Heart left ventricle (tissue), 13 donors: ENCODE measurements around the gene DGAT2.

Source experiments
- POLR2A ChIP-seq, 2 donors: fragments of 450-650 bp; IDR thresholded peaks; one replicate each; pipeline ENCODE4 v1.6.1; 2017; ENCODE audit warnings: antibody characterized with exemption in 2 of 2, mild to moderate bottlenecking in 2 of 2, moderate library complexity in 2 of 2
- TF ChIP-seq, protein P1 (sequence below), 12 donors: fragments of 200-600 bp; sonication (generic) in 4 of 12; IDR thresholded peaks; one replicate each; pipeline versions ENCODE4 v1.5.0 to v1.8.0; 2018 to 2022; ENCODE audit warnings: antibody characterized with exemption in 12 of 12, mild to moderate bottlenecking in 5 of 12
- donor health status: ischemic (EF 13 %, LVEDD 7.1; RV severe dilation, severe dysfunction).
- donor health status: DM: no; HTN: yes; CAD: no.
- donor health status: DM: no; HTN: no; CAD: no.
- donor health status: ischemic (EF 25% LVEDD 6.9; RV normal size, moderate dysfunction).
- donor health status: ischemic (EF 25% LVEDD 5.7; RV mildly dilated, moderate dysfunction).
- donor health status: ischemic (EF 35%, LVEDD 5.7; RV mildly dilated, moderate dysfunction).
- donor health status: nonischemic (EF 11% LVEDD 7.7; RV severe dilation, severe dysfunction).
- donor health status: DM: yes; HTN: yes; CAD: no.
- donor health status: PGD.
- donor health status: ischemic (EF 29% LVEDD 5.4; RV normal size, mild dysfunction).
- donor health status: nonischemic (EF 23%, LVEDD 6.1; RV moderate dilation, normal function).

DNA sequence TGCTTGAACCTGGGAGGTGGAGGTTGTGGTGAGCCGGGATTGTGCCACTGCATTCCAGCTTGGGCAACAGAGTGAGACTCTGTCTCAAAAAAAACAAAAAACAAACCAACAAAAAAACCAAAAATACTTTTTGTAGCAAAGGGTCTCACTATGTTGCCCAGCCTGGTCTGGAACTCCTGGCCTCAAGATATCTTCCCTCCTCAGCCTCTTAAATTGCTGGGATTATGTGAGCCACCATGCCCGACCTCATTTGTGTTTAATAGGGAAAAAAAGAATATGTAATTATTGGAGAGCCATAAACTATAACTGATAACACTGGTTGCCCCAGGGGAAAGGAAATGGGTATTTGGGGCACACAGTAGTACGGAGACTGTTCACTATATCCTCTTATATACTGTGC lies 66.2 kb downstream of the DGAT2 start:
- TF ChIP-seq, protein P1, sequence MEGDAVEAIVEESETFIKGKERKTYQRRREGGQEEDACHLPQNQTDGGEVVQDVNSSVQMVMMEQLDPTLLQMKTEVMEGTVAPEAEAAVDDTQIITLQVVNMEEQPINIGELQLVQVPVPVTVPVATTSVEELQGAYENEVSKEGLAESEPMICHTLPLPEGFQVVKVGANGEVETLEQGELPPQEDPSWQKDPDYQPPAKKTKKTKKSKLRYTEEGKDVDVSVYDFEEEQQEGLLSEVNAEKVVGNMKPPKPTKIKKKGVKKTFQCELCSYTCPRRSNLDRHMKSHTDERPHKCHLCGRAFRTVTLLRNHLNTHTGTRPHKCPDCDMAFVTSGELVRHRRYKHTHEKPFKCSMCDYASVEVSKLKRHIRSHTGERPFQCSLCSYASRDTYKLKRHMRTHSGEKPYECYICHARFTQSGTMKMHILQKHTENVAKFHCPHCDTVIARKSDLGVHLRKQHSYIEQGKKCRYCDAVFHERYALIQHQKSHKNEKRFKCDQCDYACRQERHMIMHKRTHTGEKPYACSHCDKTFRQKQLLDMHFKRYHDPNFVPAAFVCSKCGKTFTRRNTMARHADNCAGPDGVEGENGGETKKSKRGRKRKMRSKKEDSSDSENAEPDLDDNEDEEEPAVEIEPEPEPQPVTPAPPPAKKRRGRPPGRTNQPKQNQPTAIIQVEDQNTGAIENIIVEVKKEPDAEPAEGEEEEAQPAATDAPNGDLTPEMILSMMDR (IDR thresholded peaks at IDR 0.05): no peak
- TF ChIP-seq POLR2A (IDR thresholded peaks at IDR 0.05): no peak
